Fibroblast of mammary gland (primary cell): ENCODE data around the gene SLC7A8.

Experiments
- DNase-seq: peaks from one replicate; pipeline ENCODE4 v3.0.0-alpha.2; 2010; ENCODE audit warnings: low read depth
- H3K4me3 ChIP-seq: 2 replicates; pipeline ENCODE4 v1.5.1; 2011; ENCODE audit warnings: low read depth, mild to moderate bottlenecking, low read length, moderate library complexity; ENCODE audit not compliant: control insufficient read depth
- TF ChIP-seq, protein P1 (sequence below): conservative IDR thresholded peaks from 2 replicates; pipeline ENCODE4 v1.5.1; 2011; ENCODE audit warnings: low read depth, low read length, inconsistent platforms; ENCODE audit not compliant: control insufficient read depth, insufficient read depth

The SLC7A8 gene

DNA sequence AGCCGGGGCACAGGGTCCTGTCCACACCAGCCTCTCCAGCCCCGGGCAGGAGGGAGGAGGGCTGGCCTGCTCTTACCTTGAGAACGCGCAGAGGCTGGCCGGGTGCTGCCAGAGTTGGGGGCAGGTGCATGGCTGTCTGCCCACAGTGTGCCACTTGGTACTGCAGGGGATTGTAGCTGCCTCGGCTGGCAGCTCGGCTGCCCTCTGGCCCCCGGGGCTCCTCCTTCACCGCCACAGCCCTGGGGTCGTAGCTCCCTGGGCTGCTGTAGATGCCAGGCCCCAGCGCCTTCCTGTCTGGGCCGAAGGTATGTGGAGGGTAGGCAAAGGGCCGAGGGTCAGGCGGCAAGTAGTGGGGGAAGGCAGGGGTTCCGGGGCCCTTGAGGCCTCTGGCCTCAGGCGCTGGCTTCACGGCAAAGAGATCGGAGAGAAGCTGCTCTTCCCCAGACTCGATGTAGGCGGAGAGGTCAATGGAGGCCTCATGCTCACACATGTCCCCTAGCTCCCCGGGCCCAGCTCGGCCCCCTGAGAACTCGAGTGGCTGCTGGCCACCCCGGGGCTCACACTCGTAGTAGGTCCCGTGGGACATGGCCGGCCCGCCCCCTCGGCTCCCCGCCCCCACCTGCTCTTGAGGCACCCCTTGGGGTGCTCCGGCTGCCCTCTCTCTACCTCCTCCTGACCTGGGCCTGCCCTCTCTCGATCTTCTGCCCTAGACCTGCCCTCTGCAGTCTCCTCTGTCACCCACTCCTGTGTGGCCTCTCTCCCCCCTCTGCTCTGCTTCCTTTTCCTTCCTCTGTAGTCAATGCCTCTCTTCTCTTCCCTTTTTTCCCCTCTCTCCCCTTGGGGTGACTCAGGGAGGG lies 64.7 kb downstream of the SLC7A8 start, which contains the start of gene CEBPE:
TSS of gene CEBPE (minus strand) at position 750 of the 857 bp plus-strand sequence. CDS start at position 586, 164 bp downstream.
- no peak for DNase-seq
- TF ChIP-seq, protein P1, sequence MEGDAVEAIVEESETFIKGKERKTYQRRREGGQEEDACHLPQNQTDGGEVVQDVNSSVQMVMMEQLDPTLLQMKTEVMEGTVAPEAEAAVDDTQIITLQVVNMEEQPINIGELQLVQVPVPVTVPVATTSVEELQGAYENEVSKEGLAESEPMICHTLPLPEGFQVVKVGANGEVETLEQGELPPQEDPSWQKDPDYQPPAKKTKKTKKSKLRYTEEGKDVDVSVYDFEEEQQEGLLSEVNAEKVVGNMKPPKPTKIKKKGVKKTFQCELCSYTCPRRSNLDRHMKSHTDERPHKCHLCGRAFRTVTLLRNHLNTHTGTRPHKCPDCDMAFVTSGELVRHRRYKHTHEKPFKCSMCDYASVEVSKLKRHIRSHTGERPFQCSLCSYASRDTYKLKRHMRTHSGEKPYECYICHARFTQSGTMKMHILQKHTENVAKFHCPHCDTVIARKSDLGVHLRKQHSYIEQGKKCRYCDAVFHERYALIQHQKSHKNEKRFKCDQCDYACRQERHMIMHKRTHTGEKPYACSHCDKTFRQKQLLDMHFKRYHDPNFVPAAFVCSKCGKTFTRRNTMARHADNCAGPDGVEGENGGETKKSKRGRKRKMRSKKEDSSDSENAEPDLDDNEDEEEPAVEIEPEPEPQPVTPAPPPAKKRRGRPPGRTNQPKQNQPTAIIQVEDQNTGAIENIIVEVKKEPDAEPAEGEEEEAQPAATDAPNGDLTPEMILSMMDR, result no peak
- H3K4me3 ChIP-seq, result no peak within 1 kb of the TSS

DNA sequence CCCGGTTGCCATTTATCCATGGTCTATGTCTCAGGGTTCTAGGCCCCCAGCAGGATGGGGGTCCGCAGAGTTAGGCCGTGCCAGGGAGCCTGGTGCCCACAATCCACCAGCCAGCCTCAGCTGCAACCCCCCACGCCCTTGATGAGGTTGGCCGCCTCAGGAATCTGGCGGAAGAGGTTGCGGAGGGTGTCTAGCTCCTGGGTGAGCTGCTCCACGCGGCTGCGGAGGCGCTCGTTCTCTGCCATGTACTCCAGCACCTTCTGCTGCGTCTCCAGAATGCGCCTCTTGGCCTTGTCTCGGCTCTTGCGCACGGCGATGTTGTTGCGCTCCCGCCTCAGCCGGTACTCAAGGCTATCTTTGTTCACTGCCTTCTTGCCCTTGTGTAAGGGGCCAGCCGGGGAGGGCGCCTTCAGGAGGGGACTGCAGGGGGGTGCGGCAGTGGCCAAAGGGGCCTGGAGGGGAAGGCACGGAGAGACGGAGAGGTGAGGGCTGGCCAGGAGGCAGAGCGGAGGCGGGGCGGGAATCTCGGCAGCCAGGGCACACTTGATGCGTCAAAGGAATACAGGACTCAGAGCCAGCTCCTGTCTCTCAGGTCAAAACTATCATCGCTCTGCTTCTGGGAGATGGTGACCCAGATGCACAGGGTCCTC lies 66.0 kb downstream of the SLC7A8 start:
- DNase-seq, result no peak
- TF ChIP-seq, protein P1, result no peak
- H3K4me3 ChIP-seq, result no peak overlapping the region

DNA sequence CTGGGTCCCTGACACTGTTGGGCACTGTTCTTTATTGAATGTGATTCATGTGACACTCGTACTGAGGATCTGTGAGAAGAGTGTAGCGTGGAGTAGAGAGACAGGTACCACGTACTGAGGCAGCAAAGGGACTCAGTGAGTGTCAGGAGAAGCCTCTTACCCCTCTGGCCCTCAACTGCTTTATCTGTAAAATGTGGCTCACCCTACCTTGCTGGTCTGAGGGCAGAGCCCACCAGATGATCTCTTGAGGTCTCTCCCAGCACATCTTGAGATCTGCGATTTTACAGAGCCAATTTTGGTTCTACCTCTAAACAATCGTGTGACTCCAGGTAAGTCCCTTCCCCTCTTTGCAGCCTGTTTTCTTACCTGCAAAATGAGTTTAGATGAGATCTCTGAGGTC lies 67.5 kb downstream of the SLC7A8 start:
- no peak overlapping the region for H3K4me3 ChIP-seq
- TF ChIP-seq, protein P1, result no peak
- DNase-seq, result no peak

DNA sequence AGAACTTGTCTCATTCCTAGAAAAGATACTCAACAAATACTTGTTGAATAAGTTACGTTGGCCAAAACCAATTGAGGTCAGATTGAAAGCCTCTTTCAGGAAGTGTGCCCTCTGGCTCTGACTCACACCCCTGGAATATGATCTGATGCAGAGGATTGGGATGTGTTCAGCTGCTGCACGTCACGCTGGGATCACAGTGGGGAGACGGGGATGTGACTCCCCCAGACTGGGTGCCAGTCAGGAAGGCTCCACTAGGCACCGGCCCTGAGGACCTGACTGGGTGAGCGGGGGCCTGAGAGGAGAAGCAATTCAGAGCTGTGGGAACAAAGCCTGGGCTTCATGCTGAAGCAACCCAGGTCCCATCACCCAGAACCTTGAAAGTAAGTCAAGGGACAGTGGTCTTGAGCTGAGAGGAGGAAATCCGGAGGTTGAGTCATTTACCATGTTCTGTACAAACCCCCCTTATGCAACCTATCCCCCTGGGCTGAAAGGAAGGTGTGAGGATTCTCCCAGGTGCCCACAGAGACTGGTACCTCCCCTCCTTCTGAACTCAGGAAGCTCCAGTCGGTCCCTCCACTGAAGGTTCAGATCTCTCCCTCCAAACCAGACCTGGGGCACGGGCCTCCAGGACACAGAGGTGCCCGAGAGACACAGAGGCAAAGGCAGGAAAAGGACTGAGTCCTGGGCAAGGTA lies 68.3 kb downstream of the SLC7A8 start:
- no peak overlapping the region for H3K4me3 ChIP-seq
- DNase-seq, result peak; percentile 98
- TF ChIP-seq, protein P1, result no peak

DNA sequence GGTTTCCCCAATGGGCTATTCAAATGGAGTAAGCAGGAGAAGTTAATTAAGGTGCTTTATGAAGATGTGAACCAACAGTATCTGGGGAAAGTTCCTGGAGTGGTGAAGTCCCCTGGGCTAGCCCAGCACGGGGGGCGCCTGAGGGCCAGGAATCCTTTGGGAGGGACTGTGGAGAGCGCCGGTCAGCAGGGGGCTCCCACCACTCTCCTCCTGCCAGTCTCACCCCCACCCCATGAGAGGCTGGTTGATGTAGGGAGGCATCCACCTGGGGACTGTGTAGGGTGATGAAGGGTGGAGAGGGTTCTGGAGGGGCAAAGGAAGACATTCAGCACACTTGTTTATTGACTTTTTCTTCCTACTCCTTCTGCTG lies 68.8 kb downstream of the SLC7A8 start:
- TF ChIP-seq, protein P1, result peak; percentile 16
- no peak for DNase-seq
- no peak overlapping the region for H3K4me3 ChIP-seq

DNA sequence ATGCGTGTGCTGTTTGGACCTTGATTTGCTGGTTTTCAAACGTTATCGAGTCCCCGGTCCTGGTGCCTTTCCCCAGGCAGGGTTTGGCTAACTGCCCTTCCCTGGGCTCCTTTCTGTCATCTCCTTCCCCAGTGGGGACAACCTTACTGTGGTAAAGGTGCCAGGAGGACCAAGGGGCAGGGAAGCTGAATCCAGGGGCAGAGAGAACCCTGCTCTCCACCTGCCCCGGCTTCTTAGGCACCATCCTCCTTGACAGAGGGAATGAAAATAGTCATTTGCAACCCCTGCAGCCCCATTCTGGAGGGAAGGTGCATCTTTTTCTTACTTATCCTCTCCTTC lies 69.4 kb downstream of the SLC7A8 start:
- no peak overlapping the region for H3K4me3 ChIP-seq
- TF ChIP-seq, protein P1, result no peak
- DNase-seq, result no peak
